Activated CD4-positive, alpha-beta T cell treated with anti-CD3 and anti-CD28 coated beads, Interleukin-2, amount 10 ng/mL, durations not matched to agents 7 days and 5 days (primary cell): ENCODE measurements around the gene TPO. TPM values are rescaled to one million over a fixed set of nuclear protein-coding genes. Genes with fewer than 3 reads are reported as not detected.
"Not testable (repeated sequence)": the region's sequence is repeated elsewhere in the genome, so short reads cannot be mapped to it uniquely, and the experiment has no call there.

Experiments used
- CTCF ChIA-PET: fragments of 350-600 bp; sonication (Branson Sonifier 250); formaldehyde crosslinking; loops from one replicate; lab custom pipeline; 2021; ENCODE audit warnings: antibody characterized with exemption; lab: Charles Lee
- POLR2A ChIA-PET: fragments of 350-600 bp; sonication (Branson Sonifier 250); formaldehyde crosslinking; loops from one replicate; lab custom pipeline; 2021; ENCODE audit warnings: antibody characterized with exemption; lab: Charles Lee
- DNase-seq: peaks from one replicate; pipeline ENCODE4 v3.0.0-alpha.2; 2020
- H3K27ac Mint-ChIP-seq: one replicate; pipeline ENCODE4 v1.8.0; 2021; ENCODE audit warnings: mild to moderate bottlenecking, moderate library complexity, mixed read lengths
- H3K27me3 Mint-ChIP-seq: one replicate; pipeline ENCODE4 v1.8.0; 2021; ENCODE audit warnings: mixed read lengths
- H3K36me3 Mint-ChIP-seq: one replicate; pipeline ENCODE4 v1.8.0; 2021; ENCODE audit warnings: low read depth, mixed read lengths
- H3K4me1 Mint-ChIP-seq: one replicate; pipeline ENCODE4 v1.8.0; 2021; ENCODE audit warnings: mixed read lengths
- H3K4me3 Mint-ChIP-seq: one replicate; pipeline ENCODE4 v1.8.0; 2021; ENCODE audit warnings: mild to moderate bottlenecking, moderate library complexity, mixed read lengths
- H3K9me3 Mint-ChIP-seq: one replicate; pipeline ENCODE4 v1.8.0; 2021; ENCODE audit warnings: mixed read lengths
- total RNA-seq, 2 experiments: library from RNA; stranded (reverse); gene quantifications; one replicate each; pipeline ENCODE4 v1.2.3, GENCODE V29; 2021

Gene TPO
- total RNA-seq, 2 experiments from 2014 or later = 0.22 TPM; not detected in 1

GRCh38 chr2:1414901-1415300, 1.6 kb downstream of the TPO start:
- H3K27ac Mint-ChIP-seq, H3K27me3 Mint-ChIP-seq, H3K9me3 Mint-ChIP-seq, H3K4me3 Mint-ChIP-seq, H3K36me3 Mint-ChIP-seq, POLR2A ChIA-PET, DNase-seq, H3K4me1 Mint-ChIP-seq: not testable (repeated sequence)
- CTCF ChIA-PET = interaction anchor here (0.6 kb wide), 1 partner anchor 210 kb away, joined by 3 read pairs; no protein-coding TSS in a partner anchor

DNA sequence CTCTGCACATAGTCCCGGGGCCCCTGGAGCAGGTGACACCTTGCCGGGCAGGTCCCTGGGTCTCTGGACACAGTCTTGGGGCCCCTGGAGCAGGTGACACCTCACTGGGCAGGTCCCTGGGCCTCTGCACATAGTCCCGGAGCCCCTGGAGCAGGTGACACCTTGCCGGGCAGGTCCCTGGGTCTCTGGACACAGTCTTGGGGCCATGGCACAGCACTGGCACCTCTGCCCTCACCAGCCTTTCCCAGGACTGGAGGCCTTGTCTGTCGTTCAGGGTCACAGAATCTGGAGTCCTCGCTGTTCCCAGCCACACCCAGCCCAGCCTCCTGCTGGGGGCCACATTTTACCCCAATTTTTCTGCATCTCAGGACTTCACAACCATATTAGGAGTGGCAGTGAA, 2.2 kb downstream of the TPO start:
- Mint-ChIP-seq H3K4me3 (no peak overlapping the region), H3K4me1 (no peaks in the 10 kb centered on the region), H3K27ac (no peak overlapping the region), H3K36me3 (no peaks in the 10 kb centered on the region), H3K27me3 (no peaks in the 10 kb centered on the region), H3K9me3 (no peaks in the 10 kb centered on the region)
- DNase-seq = no peak
- ChIA-PET POLR2A (no interaction called here), CTCF (interaction anchor here (0.6 kb wide), 1 partner anchor 209 kb away, joined by 3 read pairs; no protein-coding TSS in a partner anchor)

DNA sequence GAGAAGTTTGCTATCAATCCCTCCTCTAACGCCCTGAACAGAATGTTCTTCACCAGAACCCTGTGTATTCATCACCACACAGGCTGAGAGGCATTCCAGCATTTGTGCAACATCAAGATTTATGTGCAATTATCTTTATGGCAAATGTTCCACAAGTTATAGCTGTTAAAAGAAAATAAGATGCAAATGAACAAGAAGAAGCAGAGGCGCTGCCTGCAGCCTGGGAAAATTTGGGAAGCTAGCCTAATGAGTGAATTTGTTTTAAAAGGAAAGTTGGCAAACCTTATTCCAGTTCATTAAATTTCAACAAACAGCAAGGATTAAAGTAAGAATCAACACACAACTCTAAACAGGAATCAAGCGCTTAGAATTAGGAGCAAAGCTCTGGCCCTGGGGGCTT, 5.3 kb downstream of the TPO start:
- POLR2A ChIA-PET = no interaction called here
- CTCF ChIA-PET = no interaction called here
- Mint-ChIP-seq H3K27me3 (no peaks in the 10 kb centered on the region), H3K4me3 (no peak overlapping the region), H3K27ac (no peak overlapping the region), H3K4me1 (no peaks in the 10 kb centered on the region), H3K9me3 (no peaks in the 10 kb centered on the region), H3K36me3 (no peaks in the 10 kb centered on the region)
- no peak for DNase-seq

DNA sequence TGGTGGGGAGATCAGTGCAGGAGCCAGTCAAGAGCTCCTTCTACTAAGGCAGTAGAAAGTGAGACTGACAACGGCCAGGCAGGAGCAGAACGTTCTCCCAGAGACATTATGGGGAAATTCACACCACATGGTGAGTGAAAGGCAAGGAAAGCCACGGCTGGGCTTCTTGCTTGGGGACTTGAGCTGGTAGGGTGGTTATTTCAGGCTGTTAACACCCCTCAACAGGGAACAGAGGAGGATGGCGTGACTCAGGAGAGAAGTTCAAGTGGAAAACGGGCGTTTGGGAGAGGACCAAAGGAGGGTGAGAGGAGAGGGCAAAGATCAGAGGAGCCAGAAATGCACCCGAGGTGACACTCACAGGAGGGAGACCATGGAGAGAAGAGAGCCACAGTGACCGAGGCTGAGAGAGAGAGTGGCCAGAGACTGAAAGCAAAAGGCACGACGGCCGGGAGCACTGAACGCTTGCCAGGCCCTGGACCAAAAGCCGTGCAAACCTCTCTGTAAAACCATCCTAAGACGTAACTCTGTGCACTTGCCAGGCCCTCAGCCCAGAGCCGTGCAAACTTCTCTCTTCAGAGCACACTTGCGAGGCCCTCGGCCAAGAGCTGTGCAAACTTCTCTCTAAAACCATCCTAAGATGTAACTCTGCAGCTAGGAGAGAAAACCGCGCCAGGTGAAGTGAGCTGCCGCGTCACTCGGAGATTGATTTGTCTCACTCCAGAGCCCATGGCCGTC, 7.7 kb downstream of the TPO start:
- Mint-ChIP-seq H3K9me3 (no peaks in the 10 kb centered on the region), H3K4me1 (no peaks in the 10 kb centered on the region), H3K27ac (no peak overlapping the region), H3K4me3 (no peak overlapping the region), H3K36me3 (no peaks in the 10 kb centered on the region), H3K27me3 (peaks cover 1% of the 10 kb centered on the region)
- ChIA-PET CTCF (no interaction called here), POLR2A (no interaction called here)
- DNase-seq = no peak

DNA sequence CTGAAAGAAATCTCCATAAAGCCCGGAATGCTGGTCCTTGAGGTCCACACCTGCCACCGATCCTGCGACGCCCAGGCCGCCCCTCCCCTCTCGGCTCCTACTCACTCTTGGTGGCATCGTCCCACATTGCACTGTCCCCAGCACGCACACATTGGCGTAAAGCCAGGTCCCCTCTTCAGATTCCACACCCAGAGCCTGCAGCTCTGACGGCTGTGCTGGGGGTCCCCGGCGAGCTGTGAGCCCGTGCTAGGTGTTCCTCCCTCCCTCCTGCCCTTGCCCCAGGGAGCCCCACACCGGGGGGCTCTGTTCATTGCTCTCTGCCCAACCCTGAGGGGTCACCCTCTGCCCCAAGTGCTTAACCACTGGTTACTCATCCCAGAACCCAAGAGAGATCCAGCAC, 8.5 kb downstream of the TPO start:
- Mint-ChIP-seq H3K4me3 (no peak overlapping the region), H3K4me1 (no peaks in the 10 kb centered on the region), H3K27ac (peak overlapping the region; percentile 25), H3K9me3 (no peaks in the 10 kb centered on the region), H3K36me3 (no peaks in the 10 kb centered on the region), H3K27me3 (peaks cover 1% of the 10 kb centered on the region)
- CTCF ChIA-PET = no interaction called here
- no peak for DNase-seq
- POLR2A ChIA-PET = no interaction called here

DNA sequence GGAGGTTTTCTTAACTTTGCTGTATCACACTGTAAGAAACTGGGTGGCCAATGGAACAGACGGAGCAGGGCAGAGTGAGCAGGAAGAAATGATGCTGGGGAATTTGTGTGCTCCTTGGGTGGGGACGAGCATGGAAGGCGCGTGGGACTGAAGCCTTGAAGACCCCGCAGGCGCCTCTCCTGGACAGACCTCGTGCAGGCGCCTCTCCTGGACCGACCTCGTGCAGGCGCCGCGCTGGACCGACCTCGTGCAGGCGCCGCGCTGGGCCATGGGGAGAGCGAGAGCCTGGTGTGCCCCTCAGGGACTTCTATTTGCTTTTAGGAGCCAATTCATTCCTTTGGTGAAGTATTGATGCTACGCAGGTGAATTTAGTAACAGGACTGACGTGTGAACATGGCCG, 8.9 kb downstream of the TPO start:
- POLR2A ChIA-PET = no interaction called here
- Mint-ChIP-seq H3K27me3 (peaks cover 1% of the 10 kb centered on the region), H3K4me1 (no peaks in the 10 kb centered on the region), H3K27ac (peak overlapping the region; percentile 25), H3K9me3 (no peaks in the 10 kb centered on the region), H3K36me3 (no peaks in the 10 kb centered on the region), H3K4me3 (no peak overlapping the region)
- CTCF ChIA-PET = no interaction called here
- no peak for DNase-seq

DNA sequence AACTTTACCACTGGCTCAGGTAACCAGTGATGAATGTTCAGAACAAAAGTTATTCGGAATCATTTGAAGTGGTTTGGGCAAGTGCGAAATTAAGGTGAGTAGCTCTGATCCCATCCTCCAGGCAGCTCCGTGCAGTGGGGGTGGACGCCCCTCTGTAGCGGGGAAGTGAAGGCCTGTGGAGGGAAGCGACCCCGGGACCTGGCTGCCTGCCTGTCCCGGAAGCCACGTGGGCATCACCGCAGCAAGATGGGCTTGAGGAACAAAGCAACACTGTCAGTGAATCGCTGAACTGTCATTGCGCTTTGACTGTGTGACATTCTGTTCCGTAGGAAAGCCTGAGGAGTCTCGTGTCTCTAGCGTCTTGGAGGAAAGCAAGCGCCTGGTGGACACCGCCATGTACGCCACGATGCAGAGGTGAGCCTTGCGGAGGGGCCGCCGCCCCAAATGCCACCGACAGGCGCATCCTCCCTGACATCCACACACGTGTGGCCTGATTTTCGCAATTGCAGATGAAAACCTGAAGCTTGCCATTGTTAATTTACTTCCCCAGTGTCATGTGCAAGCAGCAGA, 9.5 kb downstream of the TPO start:
- Mint-ChIP-seq H3K27ac (no peak overlapping the region), H3K9me3 (no peaks in the 10 kb centered on the region), H3K4me3 (no peak overlapping the region), H3K4me1 (no peaks in the 10 kb centered on the region), H3K36me3 (no peaks in the 10 kb centered on the region), H3K27me3 (peaks cover 1% of the 10 kb centered on the region)
- DNase-seq = no peak
- ChIA-PET CTCF (no interaction called here), POLR2A (no interaction called here)

- Mint-ChIP-seq H3K36me3 (no peaks in the 10 kb centered on the region), H3K4me1 (no peaks in the 10 kb centered on the region), H3K9me3 (no peaks in the 10 kb centered on the region), H3K27me3 (peaks cover 1% of the 10 kb centered on the region), H3K27ac (no peak overlapping the region), H3K4me3 (no peak overlapping the region)
- ChIA-PET POLR2A (no interaction called here), CTCF (no interaction called here)
- DNase-seq = no peak
Measured at GRCh38 chr2:1427086-1427485, 13.8 kb downstream of the TPO start.

- H3K9me3 Mint-ChIP-seq = no peaks in the 10 kb centered on the region
- POLR2A ChIA-PET = no interaction called here
- CTCF ChIA-PET = no interaction called here
Measured at GRCh38 chr2:1429895-1430294, 16.6 kb downstream of the TPO start.

DNA sequence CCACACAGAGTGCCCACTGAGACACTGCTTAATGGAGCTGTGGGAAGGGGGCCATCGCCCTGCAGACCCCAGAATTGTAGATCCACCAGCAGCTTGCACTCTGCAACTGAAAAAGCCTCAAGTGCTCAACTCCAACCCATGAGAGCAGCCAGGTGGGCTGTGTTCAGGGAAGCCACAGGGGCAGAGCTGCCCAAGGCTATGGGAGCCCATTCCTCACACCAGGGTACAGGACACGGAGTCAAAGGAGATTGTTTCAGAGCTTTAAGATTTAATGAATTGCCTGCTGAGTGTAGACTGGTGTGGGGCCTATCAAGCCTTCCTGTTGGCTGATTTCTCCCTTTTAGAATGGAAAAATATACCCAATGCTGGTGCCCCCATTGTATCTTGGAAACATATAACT, 17.2 kb downstream of the TPO start:
- DNase-seq = no peak
- ChIA-PET POLR2A (no interaction called here), CTCF (no interaction called here)
- no peaks in the 10 kb centered on the region for H3K9me3 Mint-ChIP-seq
- no peak overlapping the region for H3K4me3 Mint-ChIP-seq
- no peak overlapping the region for H3K27ac Mint-ChIP-seq
- H3K27me3 Mint-ChIP-seq = peaks cover 1% of the 10 kb centered on the region
- H3K4me1 Mint-ChIP-seq = no peaks in the 10 kb centered on the region
- H3K36me3 Mint-ChIP-seq = no peaks in the 10 kb centered on the region

More at GRCh38 chr2:1429895-1430294, 16.6 kb downstream of the TPO start:
- no peak overlapping the region for H3K4me3 Mint-ChIP-seq
- H3K4me1 Mint-ChIP-seq = no peaks in the 10 kb centered on the region
- H3K36me3 Mint-ChIP-seq = no peaks in the 10 kb centered on the region
- no peak overlapping the region for H3K27ac Mint-ChIP-seq
- H3K27me3 Mint-ChIP-seq = peaks cover 1% of the 10 kb centered on the region
- no peak for DNase-seq

DNA sequence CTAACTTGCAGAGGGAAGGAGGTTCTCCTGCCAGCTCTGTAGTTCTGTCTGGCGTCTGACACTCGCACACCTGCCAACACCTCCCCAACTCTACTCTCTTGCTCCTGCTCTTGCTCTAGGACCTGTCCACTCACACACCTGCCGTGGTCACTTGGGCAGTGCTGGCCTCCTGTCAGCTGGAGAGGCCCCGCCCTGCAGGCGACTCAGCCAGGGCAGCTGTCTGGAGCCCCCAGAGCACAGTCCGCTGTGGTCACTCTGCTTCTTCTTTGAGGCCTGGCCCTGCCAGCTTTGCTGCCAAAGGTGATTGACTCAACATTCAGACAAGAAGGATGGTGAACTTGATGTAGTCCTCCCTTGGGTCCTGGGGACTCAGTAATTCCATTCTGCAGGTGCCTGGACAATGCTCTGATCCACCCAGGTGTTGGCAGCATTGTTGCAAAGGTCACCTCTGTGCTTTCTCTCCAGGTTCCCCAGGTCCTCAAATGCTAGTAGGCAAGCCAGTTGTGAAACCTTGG, 18.7 kb downstream of the TPO start:
- Mint-ChIP-seq H3K4me3 (no peak overlapping the region), H3K27me3 (no peaks in the 10 kb centered on the region), H3K27ac (no peak overlapping the region), H3K4me1 (no peaks in the 10 kb centered on the region), H3K36me3 (no peaks in the 10 kb centered on the region), H3K9me3 (no peaks in the 10 kb centered on the region)
- no peak for DNase-seq
- CTCF ChIA-PET = no interaction called here
- POLR2A ChIA-PET = no interaction called here

GRCh38 chr2:1432726-1433125, 19.5 kb downstream of the TPO start:
- no peak for DNase-seq
- ChIA-PET CTCF (no interaction called here), POLR2A (no interaction called here)
- no peaks in the 10 kb centered on the region for H3K27me3 Mint-ChIP-seq
- no peak overlapping the region for H3K4me3 Mint-ChIP-seq
- no peak overlapping the region for H3K27ac Mint-ChIP-seq
- H3K36me3 Mint-ChIP-seq = no peaks in the 10 kb centered on the region
- H3K9me3 Mint-ChIP-seq = no peaks in the 10 kb centered on the region
- no peaks in the 10 kb centered on the region for H3K4me1 Mint-ChIP-seq

GRCh38 chr2:1436369-1436768, 23.1 kb downstream of the TPO start:
- POLR2A ChIA-PET = no interaction called here
- no peak overlapping the region for H3K27ac Mint-ChIP-seq
- H3K4me3 Mint-ChIP-seq = no peak overlapping the region
- H3K27me3 Mint-ChIP-seq = no peaks in the 10 kb centered on the region
- no peaks in the 10 kb centered on the region for H3K4me1 Mint-ChIP-seq
- DNase-seq = no peak
- CTCF ChIA-PET = no interaction called here
- H3K9me3 Mint-ChIP-seq = no peaks in the 10 kb centered on the region
- no peaks in the 10 kb centered on the region for H3K36me3 Mint-ChIP-seq
